Measurements from ENCODE around the gene CUTC.

CUTC gene

DNA sequence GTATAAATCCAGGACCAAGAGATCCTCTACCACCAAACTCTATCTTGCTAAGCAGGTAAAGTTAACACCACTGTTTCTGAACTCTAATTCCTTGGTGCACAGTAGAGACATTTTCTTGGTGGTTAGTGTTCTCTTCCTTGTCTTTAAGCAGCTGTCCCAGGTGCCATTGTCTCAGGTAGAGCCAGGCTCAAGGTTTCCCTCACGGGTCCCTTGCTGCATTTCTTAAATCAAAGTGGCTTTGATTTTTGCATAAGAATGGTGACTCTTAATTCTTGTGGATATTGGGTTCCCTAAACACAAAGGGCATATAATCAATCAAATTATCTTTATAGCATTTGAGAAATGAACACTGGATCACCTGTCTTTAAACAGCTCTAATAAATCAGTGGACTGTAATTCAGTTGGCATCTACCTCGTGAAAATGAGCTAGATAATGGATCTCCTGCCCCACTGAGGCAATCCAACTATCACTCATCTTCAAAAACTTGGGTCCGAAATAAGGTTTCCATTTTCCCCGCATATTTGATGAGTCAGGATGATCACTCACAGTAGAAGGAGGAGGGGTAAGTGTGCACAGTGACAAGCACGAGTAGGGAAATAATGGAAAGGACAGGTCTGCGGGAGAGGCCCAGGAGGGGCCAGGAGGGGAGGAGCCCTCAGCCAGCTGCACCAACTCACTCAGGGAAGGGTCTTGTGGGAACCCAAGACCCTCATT is 52.9 kb downstream of the CUTC start:
- no peak for DNase-seq

- no peak for DNase-seq
These were observed 53.6 kb downstream of the CUTC start for GRCh38 chr10:99785646-99786045.

- no peak for DNase-seq
These were observed 55.3 kb downstream of the CUTC start for GRCh38 chr10:99787311-99787710.

DNA sequence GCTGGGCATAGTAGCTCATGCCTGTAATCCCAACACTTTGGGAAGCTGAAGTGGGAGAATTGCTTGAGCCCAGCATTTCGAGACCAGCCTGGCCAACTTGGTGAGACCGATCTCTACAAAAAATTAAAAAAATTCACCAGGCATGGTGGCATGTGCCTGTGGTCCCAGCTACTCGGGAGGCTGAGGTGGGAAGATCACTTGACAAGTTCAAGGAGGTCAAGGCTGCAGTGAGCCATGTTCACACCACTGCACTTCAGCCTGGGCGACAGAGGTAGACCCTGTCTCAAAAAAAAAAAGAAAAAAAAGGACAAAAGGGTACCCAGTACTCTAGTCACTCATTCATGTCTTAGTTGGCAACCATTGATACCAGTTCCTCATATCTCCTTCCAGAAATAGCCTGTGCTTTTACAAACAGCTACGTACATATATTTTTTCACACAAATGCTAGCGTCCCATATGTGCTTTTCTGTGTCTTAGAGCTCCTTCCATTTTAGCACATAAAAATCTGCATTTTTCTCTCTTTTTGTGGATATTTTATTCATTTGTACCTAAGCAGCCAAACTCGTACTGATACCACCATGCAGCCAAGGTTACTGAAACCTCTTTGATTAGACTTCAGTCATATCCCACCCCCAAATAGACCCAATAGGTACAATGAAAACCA is 55.9 kb downstream of the CUTC start:
- DNase-seq, result no peak

- no peak for DNase-seq
These were observed 56.7 kb downstream of the CUTC start for GRCh38 chr10:99788598-99789256.

GRCh38 chr10:99791831-99792230 is 59.8 kb downstream of the CUTC start:
- no peak for DNase-seq

GRCh38 chr10:99793819-99794218 is 61.8 kb downstream of the CUTC start:
- no peak for DNase-seq

- DNase-seq, result no peak
These were observed 64.9 kb downstream of the CUTC start for GRCh38 chr10:99796928-99797327.

- DNase-seq, result no peak
These were observed 66.0 kb downstream of the CUTC start for GRCh38 chr10:99798031-99798430.

DNA sequence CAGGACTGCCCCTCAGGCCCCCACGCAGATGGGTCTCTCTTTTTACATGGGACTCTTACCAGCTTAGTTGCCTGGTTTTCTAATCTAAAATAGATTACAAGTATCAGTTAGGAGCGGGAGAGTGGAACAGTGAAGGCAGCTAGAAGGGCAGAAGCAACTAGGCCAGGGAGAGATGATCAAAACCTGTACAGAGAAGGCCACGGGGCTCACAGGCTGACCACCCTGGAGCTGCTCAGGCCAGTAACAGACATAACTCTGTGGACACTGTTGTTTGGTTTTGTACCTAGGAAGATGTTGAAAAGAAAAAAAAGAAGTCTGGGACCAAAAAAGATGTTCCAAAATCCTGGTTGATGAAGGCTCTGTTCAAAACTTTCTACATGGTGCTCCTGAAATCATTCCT is 66.9 kb downstream of the CUTC start:
- DNase-seq, result no peak

DNA sequence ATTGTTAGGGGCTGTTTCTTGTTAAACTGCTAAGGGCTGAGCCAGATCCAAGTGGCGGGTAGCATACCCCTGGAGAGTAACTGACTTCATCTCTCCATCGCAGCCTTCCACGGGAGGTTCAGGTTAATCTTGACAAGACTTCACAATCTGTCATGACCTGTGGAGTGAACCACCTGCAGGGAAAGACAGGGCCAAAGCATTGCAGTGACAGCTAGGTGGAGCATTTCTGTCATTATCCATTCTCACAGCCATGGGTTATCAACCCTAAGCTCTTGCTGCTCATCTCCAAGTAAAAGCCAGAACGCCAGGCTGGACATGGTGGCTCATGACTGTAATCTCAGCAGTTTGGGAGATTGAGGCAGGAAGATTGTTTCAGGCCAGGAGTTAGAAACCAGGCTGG is 67.6 kb downstream of the CUTC start:
- no peak for DNase-seq

- no peak for DNase-seq
These were observed 72.4 kb downstream of the CUTC start for GRCh38 chr10:99804471-99804870.

GRCh38 chr10:99805190-99805589 is 73.2 kb downstream of the CUTC start:
- no peak for DNase-seq
